Caki2 (cell line): ENCODE results near the gene SPTB. TPM values are rescaled to one million over a fixed set of nuclear protein-coding genes. Genes with fewer than 3 reads are reported as not detected.

ENCODE experiments used
- DNase-seq: peaks from one replicate; pipeline ENCODE4 v3.0.0-alpha.2; 2015; ENCODE audit warnings: low read depth
- in situ Hi-C: cut with HindIII; loops from 2 replicates; pipeline ENCODE4 v1.10.0; 2016; ENCODE audit warnings: low sequenced_read_pairs, low pct_unique_long_range_greater_than_20kb, mixed read lengths
- total RNA-seq: library from RNA; depleted of rRNA; stranded (reverse); fragments of >200 nt; shearing (Covaris generic); gene quantifications from 2 replicates; pipeline ENCODE4 v1.2.3, GENCODE V29; 2014; ENCODE audit warnings: low replicate concordance

The SPTB gene
- total RNA-seq, 1 experiment from 2014 or later = 0.17 TPM

DNA sequence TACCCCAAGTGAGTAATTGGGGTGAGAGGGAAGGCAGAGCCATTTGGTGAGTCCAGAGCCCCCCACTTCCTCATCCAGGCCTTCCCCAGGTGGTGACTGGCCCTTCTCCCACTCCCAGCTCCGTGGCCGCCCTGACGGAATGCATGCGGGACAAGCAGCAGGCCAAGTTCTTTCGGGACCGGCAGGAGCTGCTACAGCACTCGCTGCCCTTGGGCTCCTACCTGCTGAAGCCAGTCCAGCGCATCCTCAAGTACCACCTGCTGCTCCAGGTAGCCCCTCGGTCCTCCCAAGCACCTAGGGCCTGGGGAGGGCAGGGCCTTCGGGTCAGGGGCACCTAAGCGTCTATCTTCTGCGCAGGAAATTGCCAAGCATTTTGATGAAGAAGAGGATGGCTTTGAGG lies 149.0 kb downstream of the SPTB start:
- no peak for DNase-seq
- in situ Hi-C loops = no loop called here

DNA sequence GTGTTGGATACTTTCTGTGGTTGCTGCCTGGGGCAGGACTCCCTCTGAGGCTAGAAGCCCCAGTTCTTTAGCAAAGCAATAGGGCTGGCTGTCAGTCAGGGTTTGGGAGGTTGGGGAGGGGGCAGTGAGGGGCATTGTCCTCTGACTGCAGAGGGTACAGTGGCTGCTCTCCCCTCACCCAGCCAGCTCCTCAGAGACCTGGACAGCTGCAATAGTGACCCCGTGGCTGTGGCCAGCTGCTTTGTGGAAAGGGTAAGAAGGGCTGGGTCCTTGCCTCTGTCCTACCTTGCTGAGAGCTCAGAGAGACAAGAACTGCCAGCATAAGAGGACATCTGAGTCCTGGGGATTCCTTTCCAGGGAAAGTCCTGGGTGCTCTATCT lies 149.7 kb downstream of the SPTB start:
- DNase-seq = no peak
- in situ Hi-C loops = no loop called here

DNA sequence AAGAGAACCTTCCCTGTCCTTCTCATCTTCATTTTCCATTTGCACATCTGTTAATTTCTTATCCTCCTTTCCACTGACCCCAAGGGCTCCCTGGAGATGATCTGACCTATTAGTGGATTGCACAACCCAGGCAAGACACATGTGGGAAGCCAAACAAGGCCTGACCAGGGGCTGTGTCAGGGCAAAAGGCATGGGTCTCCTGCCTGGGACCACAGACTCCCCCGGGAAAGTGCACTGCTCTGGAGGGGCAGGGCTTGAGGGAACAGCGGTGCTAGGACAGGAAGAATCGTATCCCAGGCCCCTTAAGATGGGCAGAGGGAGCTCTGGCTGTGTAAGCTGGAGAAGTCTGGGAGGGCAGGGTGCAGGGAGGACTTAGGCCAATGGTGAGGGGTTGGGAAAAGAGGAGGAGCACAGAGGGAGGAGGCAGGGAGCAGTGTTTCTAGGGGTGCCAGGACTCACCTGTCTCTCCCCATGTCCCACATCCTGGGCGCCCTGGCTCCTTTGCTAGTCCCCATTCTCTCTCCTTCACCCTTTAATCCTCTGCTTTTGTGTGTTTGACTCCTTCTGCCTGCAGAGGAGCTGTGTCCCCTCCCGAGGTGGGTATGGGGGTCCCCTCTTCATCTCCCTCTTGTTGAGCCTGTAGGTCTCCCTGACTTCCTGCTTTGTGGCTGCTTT lies 150.2 kb downstream of the SPTB start:
- no peak for DNase-seq
- in situ Hi-C loops = no loop called here

DNA sequence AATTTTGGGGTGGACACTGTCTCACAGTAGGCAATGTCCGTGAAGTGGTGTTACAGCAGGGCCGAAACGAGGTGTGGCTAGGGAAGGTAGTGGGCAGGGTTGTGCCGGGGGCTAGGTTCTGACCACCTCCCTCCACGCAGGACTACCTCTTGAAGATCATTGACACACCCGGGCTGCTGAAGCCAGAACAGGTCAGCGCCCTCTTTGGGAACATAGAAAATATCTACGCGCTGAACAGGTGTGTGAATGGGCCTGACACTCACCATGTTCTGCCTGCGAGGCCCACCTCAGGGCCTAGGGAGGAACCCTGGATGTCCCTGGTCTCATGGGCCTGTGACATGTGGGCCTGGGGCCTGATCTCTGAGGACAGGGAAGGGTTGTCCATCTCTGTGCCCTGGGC lies 150.9 kb downstream of the SPTB start:
- DNase-seq = no peak
- in situ Hi-C loops = no loop called here

DNA sequence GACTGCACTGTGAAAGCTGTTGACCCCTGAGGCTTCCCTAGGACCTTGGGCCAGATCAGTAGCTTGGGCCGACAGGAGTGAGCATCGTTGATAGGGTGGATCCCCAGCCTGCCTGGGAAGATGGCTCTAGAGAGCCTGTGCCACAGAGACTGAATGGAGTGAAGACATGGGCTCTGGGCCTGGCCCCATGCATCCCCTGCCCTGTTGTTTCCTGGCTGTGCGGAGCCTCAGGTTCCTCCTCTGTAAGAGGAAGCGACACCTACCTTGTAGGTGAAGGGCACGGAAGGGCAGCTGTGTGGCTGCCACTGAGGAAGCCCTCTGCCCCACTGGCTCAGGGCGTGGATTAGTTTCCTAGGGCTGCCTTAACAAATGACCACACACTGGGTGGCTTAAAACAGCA lies 151.6 kb downstream of the SPTB start:
- in situ Hi-C loops = no loop called here
- DNase-seq = no peak

DNA sequence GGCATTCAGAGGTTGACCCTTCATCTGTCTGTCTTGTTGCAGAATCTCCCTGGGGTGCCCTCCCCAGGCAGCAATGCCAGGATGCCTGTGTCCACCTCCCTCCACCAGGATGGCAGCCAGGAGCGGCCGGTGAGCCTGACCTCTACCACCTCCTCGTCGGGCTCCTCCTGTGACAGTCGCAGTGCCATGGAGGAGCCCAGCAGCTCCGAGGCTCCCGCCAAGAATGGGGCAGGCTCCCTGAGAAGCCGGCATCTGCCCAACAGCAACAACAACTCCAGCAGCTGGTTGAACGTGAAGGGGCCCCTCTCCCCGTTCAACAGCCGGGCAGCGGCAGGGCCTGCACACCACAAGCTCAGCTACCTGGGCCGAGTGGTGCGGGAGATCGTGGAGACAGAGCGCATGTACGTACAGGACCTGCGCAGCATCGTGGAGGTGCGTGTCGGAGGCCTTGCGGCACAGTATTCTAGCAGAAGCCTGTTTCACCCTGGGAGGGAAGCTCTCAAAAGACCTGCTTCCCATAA lies 152.1 kb downstream of the SPTB start:
- in situ Hi-C loops = no loop called here
- DNase-seq = no peak

DNA sequence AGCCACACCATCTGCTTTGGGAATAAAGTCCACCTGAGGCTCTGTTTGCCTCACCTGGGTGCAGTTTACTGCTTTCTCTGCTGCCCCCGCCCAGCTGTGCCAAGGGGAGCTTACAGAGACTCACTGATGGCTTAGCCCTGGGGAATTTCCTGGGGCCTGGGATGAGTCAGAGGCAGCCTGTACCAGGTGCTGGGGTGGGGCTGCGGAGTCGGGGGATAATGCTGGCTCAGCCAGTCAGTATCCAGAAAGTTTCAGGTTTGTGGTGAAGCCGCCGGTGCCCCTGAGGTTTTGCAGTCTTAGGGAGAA lies 153.2 kb downstream of the SPTB start:
- in situ Hi-C loops = no loop called here
- DNase-seq = peak; percentile 52

DNA sequence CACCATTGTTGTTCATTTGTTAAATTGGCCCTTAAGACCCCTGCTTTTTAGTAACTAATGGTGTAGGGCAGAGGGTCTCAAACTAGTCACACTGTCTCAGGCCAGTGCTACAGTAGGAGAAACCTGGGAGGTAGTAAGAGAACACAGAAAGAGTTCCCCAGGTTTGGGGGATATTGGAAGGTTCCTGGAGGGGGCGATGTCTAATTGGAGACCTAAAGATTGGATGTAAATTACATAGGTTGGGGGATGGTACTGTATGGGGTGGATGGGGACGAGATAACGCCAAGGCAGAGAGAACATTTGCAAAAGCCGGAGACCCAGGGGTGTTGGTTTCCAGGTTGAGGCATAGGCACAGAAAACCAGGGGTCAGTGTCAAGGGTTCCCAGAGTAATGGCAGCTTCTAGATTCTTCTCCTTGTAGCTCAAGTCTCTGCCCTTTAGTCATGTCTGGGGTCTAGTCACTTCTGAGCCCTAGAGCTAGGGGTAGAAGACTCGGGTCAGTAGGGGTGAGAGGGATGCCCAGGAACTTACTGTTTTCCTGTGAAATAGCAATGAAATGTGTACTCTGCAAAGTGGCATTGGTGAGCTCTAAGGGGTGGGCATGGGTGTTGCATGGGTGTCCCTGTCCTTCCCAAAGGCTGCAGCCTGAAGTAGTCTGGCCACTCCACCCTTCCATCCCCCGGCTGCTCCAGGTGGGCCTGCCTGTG lies 153.7 kb downstream of the SPTB start:
- in situ Hi-C loops = no loop called here
- DNase-seq = no peak

DNA sequence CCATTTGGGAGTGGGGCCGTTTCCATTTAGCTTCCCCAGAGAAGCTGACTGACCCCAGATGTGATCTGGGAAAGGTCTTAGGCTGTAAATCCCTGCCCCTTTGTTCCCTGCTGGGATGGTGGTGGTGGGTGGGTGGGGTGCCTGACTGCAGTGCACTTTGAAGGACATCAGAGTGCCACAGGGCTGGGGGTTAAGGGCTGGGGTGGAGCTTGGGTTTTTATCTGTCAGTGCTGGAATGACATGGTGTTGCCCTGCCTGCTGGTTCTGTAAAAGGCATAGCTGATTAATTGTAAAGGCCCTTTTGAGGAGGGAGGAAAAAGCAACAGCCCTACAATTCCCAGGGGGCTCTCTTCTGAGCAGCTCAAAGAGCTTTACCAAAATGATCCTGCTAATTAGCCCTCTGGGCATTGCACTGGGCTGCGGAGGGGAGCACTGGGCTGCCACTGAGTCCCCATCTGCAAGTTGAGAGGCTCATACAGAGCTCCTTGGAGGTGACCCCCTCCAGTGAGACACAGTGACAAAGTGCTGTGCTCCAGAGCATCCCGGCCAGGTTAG lies 154.4 kb downstream of the SPTB start:
- DNase-seq = no peak
- in situ Hi-C loops = no loop called here

DNA sequence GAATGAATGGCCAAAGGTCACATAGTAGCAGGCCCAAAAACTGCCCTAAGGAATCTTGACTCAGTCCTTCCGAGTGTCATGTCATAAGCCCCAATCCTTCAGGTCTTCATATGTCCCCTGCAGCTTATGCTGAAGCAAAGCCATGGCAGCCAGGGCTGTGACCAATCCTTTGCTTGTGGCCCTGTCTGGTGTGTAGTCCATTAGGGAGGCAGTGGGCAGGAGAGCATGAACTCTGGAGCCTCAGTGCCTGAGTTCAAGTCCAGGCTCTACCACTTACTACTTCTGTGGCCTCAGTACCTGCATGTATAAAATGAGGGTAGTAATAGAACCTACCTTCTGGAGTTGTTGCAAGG lies 155.2 kb downstream of the SPTB start:
- no peak for DNase-seq
- in situ Hi-C loops = no loop called here

DNA sequence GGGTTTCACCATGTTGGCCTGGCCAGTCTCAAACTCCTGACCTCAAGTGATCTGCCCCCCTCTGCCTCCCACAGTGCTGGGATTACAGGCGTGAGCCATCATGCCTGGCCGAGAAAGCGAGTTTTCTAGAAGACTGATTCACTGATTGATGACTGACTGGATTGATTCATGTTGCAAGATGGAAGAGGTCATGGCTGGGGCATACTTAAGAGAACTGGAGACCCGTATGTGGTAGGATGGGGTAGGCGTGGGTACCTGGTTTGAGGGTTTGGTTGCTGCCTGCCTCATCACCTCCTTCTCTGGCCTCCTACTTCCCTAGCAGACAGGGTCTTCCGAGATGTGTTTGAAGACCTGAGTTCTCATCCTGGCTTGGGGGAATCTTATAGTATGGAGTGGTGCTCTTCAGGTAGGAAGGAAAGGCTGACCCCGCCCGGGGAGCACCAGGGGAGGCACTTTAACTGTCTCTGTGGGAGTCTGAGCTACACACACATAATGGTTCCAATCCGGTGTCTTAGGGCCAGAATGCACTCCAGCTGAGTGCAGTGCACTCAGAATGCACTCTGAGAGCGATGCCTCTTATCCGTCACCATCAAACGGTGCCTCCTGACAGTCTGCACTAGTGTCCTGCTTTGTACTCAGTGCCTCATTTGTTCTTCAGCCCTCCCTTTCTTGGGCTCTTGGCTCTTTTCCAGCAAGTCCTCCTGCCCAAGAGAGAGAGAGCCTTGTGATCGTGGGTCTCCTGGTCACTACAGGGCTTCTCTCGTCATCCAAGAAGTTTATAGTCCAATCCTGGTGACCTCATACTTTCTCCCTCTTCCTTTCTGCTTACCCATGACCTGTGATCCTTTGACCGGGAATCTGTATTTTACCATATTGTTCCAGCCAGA lies 155.8 kb downstream of the SPTB start:
- in situ Hi-C loops = no loop called here

DNA sequence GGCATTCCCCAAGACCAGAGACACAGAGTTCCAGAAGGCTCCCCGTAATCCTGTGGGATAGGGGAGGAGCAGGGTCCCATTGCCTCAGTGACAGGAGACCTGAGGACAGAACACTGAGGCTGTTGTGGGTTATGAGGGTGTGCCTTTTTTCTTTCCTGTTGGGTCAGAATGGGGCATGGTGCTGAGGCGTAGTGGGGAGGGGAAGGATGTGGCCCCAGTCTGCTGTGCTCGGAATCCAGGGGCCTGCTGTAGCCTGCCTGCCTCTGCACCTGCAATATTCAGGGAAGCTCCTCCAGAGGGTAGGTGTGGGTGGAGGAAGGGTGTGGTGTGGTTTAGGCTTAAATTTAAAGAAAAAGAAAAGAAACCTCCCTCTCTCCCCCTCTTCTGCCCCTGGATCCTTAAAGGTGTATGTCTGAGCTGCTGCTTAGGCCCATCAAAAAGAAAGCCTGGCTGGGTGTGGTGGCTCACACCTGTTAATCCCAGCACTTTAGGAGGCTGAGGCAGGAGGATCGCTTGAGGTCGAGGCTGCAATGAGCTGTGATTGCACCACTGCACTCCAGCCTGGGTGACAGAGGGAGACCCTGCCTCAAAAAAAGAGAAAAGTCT lies 156.8 kb downstream of the SPTB start:
- no peak for DNase-seq
- in situ Hi-C loops = no loop called here

More for the DNA sequence above, 155.8 kb downstream of the SPTB start:
- DNase-seq = peak; percentile 63

DNA sequence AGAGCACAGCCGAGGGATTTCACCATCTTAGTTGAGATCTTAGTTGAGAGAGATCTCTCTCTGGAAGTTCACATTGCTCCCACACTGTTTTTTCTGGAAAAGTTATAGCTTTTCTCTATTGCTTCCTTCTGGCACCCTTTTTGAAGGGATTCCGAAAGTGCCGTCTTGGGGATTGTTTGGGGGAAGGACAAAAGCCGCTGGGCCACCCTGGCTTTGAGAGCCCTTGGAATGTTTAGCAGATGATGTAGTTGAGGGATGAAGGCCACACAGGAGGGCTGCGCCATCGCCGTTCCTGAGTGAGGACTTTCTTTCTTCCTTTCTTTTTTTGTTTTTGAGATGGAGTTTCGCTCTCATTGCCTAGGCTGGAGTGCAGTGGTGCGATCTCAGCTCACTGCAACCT lies 157.8 kb downstream of the SPTB start:
- in situ Hi-C loops = no loop called here

DNA sequence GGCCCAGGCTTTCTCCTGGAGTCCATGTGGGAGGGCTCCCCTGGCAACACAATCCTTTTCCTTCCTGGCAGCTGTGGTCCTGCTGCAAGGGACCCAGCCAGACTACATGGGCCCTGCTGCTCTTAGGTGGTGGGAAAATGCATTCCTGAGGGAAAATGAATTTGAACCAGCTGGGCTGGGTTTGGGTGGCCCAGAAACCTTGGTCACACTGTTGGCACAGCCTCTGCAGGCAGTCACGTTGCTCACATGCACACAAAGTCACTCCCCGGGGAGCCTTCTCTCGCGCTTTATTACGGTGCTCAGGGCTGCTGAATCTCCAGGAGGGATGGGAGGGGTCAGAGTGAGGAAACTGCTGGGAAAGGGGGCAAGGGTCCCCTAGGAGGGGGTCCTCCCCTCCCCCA lies 158.3 kb downstream of the SPTB start:
- DNase-seq = peak; percentile 50
- in situ Hi-C loops = no loop called here

More for the DNA sequence above, 157.8 kb downstream of the SPTB start:
- no peak for DNase-seq

DNA sequence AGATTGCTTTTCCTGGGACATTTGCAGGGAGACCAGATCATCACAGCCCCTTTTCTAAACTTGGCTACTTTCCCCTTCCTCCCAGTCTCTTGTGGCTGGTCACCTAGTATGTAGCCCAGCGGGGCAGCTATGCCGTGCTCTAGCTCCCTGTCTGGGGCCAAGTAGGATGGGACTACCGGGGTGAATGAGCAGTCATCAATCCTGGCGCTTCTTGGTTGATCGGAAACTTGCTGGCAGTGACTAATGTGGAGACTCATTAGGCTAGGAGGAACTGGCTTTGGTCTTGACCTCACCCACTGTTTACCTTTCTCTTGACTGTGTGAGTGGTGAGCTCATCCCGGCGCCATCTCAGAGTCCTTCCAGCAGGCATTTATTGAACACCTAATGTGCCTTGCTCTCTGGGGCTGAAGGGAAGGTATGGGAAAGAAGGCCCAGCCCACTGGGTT lies 159.6 kb downstream of the SPTB start:
- peak; percentile 90 for DNase-seq
- in situ Hi-C loops = no loop called here

DNA sequence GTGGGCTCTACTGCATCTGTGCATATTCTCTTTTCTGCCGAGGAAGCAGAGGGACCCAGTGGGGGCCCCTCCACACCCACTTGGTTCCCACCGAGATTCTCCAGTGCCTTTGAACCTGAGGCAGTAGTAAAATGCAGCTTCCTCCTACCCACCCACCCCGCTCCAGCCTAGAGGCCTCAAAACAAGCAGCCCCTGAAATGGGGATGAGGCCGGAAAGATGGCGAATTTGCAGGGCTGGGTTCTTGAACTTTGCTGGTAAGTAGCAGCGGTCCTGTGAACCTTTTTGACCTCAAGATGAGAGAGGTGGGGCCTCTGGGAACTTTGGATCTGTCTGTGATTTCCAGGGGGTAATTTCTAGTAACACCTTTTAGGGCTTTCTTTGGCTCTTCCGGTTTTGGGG lies 160.1 kb downstream of the SPTB start:
- no peak for DNase-seq
- in situ Hi-C loops = no loop called here

DNA sequence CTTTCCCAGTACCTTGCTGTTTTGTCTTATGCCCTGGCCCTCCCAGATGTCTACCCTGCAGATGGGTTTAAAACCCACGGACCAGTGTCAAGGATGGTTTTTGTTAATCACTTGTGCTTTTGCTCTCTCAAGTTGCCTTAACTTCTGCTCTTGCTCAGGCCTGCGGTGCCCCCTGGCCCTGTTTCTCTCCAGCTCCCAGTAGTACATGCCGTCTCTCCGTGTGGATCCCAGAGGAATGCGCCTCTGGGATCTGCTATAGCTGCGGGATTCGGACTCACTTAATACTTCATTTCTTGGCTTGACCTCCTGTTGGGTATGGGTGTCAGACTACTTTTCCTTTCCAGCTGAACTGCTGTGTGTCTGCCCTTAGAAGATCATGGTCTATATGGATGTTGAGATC lies 160.9 kb downstream of the SPTB start:
- in situ Hi-C loops = no loop called here

DNA sequence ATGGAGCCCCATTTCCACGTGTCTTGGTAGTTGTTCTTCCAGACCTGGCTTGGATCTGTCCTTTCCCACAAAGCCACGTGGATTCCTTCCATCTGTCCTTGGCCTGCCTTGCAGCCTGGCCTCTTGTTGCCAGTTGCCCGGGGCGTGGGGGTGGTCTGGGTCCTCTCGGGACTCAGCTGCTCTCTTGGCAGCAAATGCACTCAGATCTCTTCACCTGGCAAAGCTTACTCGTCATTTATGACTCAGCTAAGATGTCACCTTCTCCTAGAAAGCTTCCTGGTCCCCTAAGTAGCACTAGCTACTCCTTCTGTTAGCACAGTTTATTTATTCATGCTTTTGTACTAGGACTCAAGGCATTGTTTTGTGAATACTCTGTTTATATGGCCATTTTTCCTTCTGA lies 161.8 kb downstream of the SPTB start:
- in situ Hi-C loops = no loop called here
- no peak for DNase-seq

More for the DNA sequence above, 160.9 kb downstream of the SPTB start:
- no peak for DNase-seq
